ENCODE results near the gene CPEB3.
"Not testable (repeated sequence)": the region's sequence is repeated elsewhere in the genome, so short reads cannot be mapped to it uniquely, and the experiment has no call there.

Gene CPEB3

DNA sequence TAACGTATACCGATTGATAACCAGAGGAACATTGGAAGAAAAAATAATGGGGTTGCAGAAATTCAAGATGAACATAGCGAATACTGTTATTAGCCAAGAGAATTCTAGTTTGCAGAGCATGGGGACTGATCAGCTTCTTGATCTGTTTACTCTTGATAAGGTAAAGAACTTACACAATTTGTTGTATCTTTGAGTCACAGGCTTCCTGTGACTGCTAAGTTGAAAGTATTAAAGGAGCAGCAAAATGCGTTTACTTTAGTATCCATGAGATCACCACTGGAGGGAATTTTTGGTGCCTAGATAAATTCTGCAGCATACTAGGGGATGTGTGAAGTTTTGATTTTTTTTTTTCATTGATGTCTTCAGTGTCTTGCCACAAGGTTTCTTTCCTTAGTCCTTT, 263.7 kb downstream of the CPEB3 start:
- no peak for DNase-seq (ENCODE audit: low read depth)

DNA sequence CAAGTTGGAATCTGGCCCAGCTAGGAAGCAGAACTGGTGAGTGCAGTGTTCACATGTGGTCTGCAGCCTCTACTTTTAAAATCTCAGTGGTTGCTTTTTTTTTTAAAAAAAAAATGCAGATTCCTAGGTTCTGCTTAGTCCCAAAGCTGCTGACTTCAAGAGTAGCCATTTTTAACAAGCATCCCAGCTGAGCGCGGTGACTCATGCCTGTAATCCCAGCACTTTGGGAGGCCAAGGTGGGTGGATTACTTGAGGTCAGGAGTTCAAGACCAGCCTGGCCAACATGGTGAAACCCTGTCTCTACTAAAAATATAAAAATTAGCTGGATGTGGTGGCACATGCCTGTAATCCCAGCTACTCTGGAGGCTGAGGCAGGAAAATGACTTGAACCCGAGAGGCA, 265.5 kb downstream of the CPEB3 start:
- DNase-seq (ENCODE audit: low read depth): not testable (repeated sequence)

DNA sequence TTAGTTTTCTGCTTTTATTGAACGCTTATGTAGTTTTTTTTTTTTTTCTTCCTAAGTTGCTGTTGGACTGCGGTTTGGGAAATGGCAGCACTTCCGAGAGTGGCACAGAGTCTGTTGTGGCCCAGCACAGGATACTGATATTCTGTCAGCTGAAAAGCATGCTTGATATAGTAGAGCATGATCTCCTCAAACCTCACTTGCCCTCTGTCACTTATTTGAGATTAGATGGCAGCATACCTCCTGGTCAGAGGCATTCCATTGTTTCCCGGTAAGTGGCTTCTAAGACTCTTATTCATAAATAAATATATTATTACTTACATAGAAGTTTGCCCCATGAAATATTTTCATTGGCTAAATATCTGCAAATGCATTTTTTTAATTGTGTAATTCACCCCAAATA, 266.2 kb downstream of the CPEB3 start:
- no peak for DNase-seq (ENCODE audit: low read depth)

DNA sequence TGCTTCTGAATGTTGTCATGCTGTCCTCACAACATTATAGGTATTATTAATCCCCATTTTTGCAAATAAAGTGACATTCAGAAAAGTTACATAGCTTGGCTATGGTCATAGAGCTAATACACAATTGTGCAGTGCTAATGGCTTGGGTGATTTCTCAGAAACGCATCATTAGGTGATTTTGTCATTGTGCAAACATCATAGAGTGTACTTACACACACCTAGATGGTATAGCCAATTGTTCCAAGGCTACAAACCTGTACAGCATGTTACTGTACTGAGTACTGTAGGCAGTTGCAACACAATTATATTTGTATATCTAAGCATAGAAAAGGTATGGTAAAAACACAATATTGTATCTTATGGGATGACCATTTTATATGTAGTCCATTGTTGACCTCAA, 276.3 kb downstream of the CPEB3 start:
- DNase-seq (ENCODE audit: low read depth): no peak

DNA sequence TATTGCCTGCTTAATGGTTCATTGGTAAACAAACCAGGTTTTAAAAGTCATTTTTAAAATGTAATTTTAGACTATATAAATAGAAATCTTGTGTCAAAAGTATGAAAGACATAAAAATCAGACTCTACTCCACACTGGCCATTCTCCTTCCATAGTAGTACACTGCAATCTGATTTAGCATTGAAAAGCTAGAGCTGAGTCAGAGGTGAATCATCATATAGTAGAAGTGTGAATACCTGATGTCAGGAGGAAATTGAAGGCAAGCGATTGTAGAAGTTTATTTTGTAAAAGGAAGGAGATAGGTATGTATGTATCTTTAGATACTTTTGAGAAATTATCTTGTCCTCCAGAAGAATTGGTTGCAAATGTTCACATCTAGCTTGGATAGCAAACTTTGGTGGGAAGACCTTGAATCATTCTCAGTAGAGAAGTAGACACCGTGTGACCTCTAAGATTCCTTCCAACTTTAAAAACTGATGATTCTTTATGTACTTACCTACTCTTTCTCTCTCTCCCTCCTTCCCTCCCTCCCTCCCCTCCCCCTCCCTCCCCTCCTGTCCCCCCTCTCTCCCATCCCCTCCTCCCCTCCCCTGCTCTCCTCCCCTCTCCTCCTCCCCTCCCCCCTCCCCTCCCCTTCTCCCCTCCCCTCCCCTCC, 279.2 kb downstream of the CPEB3 start:
- no peak for DNase-seq (ENCODE audit: low read depth)

DNA sequence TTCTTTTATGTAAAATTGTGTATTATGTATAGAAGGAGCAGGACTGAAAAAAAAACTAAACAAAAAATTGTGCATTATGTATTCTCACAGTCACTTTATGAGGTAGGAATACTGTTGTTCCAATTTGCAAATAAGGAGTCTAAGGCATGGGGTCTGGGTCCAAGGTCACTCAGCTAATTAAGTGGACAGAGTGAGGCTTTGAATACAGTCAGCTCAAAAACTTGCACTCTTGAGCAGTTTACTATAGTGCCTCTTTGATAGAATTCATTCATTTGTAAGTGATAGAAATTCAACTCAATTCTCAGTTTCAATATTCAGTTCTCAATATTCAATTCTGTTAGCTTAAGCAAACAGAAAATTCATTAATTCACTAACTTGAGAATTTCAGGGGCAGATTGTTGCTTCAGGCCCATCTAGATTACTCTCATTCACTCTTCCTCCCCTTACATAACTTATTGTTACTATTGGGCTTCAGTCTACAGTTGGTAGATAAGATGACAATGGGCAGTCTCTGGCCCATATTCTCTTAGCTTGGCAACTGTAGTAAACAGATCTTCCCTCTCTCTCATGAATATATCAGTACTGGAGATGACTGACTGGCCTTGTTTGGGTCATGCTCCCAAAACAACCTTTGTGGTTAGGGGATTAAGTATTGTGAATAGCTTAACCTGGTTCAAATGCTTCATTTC, 280.7 kb downstream of the CPEB3 start:
- DNase-seq (ENCODE audit: low read depth): no peak

DNA sequence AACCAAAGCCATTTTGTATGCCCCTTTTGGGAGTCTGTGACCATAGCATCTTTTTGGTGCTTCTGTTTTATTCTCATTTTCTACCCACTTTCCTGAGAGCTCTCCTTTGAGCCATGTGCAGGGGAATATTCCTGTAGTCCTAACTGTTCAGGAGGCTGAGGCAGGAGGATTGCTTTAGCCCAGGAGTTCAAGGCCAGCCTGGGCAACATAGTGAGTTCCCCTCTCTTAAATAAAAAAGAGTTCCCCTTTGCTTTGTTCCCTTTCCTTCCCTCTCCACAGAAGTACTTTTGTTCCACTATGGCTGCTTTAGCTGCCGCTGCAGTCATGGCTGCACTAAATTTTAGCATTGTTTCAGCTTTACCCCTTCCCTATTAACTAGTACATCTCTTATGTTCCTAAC, 281.4 kb downstream of the CPEB3 start:
- no peak for DNase-seq (ENCODE audit: low read depth)

DNA sequence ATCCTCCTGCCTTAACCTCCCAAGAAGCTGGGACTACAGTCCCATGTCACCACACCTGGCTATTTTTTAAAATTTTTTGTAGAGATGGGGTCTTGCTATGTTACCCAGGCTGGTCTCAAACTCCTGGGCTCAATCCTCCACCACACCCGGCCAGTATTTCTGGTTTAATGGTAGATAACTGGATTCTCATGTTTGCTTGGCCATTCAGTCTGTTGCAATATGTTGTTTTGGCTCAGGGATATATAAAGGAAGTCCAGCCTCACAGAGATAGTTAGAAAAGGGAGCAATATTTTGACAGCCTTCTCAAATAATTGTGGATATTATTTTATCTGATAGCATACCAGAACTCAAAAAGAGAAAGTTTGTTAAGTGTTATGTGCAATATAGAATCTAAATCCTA, 284.9 kb downstream of the CPEB3 start:
- DNase-seq (ENCODE audit: low read depth): no peak

DNA sequence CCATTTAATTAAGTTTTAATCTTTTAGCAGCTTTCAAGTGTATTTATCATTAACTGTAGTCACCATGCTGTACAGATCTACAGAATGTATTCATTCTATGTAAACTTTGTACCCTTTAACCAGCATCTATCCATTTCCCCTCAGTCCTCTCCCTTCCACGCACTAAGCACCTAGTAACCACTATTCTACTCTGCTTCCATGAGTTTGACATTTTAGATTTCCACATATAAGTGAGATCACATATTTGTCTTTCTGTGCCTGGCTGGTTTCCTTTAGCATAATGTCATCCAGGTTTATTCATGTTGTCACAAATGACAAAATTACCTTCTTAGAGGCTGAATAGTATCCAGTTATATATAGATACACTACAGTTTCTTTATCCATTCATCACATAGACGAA, 287.6 kb downstream of the CPEB3 start:
- no peak for DNase-seq (ENCODE audit: low read depth)

DNA sequence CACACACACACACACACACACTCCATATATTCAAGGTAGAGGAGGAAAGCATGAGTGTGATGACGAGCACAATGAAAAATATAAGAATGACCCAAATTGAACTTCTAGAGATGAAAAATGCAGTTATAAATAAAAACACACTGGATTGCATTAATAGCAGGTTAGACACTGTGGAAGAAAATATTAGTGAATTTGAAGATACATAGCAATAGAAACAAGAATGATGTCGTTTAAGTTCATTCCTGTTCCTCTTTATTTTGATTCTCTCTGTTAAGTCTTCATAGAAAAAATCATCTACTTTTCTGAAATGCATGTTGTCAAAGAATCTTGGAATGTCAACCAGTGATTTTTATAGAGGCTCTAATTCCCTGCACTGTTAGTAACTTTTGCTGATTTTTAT, 288.9 kb downstream of the CPEB3 start:
- no peak for DNase-seq (ENCODE audit: low read depth)

DNA sequence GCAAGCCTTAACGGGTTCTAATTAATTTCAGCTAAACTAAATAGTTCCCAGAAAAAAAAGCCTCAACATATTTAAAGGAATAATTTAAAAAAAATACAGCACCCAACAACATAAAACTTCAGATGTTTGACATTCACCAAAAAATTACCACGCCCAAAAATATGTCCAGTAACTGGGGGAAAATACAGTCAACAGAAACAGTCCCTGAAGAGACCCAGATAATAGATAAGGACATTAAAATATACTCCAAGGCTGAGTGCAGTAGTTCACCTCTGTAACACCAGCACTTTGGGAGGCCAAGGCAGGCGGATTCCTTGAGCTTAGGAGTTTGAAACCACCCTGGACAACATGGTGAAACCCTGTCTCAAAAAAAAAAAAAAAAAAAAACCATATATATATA, 289.3 kb downstream of the CPEB3 start:
- no peak for DNase-seq (ENCODE audit: low read depth)

All from activated gamma-delta T cell treated with anti-CD3 and anti-CD28 coated beads, Interleukin-2, amount 50 U/mL, for 16 hours (primary cell).